ENCODE measurements around the gene CERS2.

CERS2 gene

GRCh38 chr1:151002611-151003010 lies 28.0 kb upstream of the CERS2 start:
- H3K4me3 ChIP-seq (ENCODE audit: low read depth, low read length), result no peak overlapping the region
- no peak for TF ChIP-seq CTCF (IDR thresholded peaks at IDR 0.05; ENCODE audit: borderline replicate concordance, insufficient read depth, low read depth, low read length)

GRCh38 chr1:151002051-151002450 lies 27.4 kb upstream of the CERS2 start:
- no peak for TF ChIP-seq CTCF (IDR thresholded peaks at IDR 0.05; ENCODE audit: borderline replicate concordance, insufficient read depth, low read depth, low read length)
- no peak overlapping the region for H3K4me3 ChIP-seq (ENCODE audit: low read depth, low read length)

- TF ChIP-seq CTCF (IDR thresholded peaks at IDR 0.05; ENCODE audit: borderline replicate concordance, insufficient read depth, low read depth, low read length), result no peak
- H3K4me3 ChIP-seq (ENCODE audit: low read depth, low read length), result no peak overlapping the region
These were observed 27.0 kb upstream of the CERS2 start for GRCh38 chr1:151001602-151002001.

GRCh38 chr1:151000408-151000807 lies 25.8 kb upstream of the CERS2 start:
- no peak overlapping the region for H3K4me3 ChIP-seq (ENCODE audit: low read depth, low read length)
- TF ChIP-seq CTCF (IDR thresholded peaks at IDR 0.05; ENCODE audit: borderline replicate concordance, insufficient read depth, low read depth, low read length), result no peak

GRCh38 chr1:150999926-151000325 lies 25.3 kb upstream of the CERS2 start:
- TF ChIP-seq CTCF (IDR thresholded peaks at IDR 0.05; ENCODE audit: borderline replicate concordance, insufficient read depth, low read depth, low read length), result no peak
- no peak overlapping the region for H3K4me3 ChIP-seq (ENCODE audit: low read depth, low read length)

- no peak overlapping the region for H3K4me3 ChIP-seq (ENCODE audit: low read depth, low read length)
- no peak for TF ChIP-seq CTCF (IDR thresholded peaks at IDR 0.05; ENCODE audit: borderline replicate concordance, insufficient read depth, low read depth, low read length)
These were observed 24.5 kb upstream of the CERS2 start for GRCh38 chr1:150999051-150999674.

GRCh38 chr1:150997949-150998348 lies 23.3 kb upstream of the CERS2 start:
- no peak overlapping the region for H3K4me3 ChIP-seq (ENCODE audit: low read depth, low read length)
- TF ChIP-seq CTCF (IDR thresholded peaks at IDR 0.05; ENCODE audit: borderline replicate concordance, insufficient read depth, low read depth, low read length), result no peak

Data from GM12875 (cell line).